PC-9 (cell line): ENCODE measurements around the gene ZNF491. TPM values are rescaled to one million over a fixed set of nuclear protein-coding genes. Genes with fewer than 3 reads are reported as not detected.

Source experiments
- BruUV-seq: library from RNA; stranded (reverse); fragments of 400-500 nt; replicated peaks from 2 replicates; lab custom pipeline; 2021; lab: Mats Ljungman, UMichigan
- CTCF ChIA-PET: fragments of 300-600 bp; sonication (Branson Sonifier 250); formaldehyde crosslinking; loops from one replicate; lab custom pipeline; 2022; ENCODE audit warnings: antibody characterized with exemption; lab: Charles Lee
- POLR2A ChIA-PET: fragments of 300-600 bp; sonication (Branson Sonifier 250); formaldehyde crosslinking; loops from one replicate; lab custom pipeline; 2022; ENCODE audit warnings: antibody characterized with exemption; ENCODE audit not compliant: unreplicated experiment; lab: Charles Lee
- DNase-seq, 2 experiments: peaks; one replicate each; pipeline versions ENCODE4 v3.0.0 to v3.0.0-alpha.2; 2015 to 2022; ENCODE audit warnings: mixed read lengths in 1 of 2
- H2AFZ ChIP-seq: fragments of 200-600 bp; sonication (generic); 2 replicates; pipeline ENCODE4 v1.8.1; 2017; ENCODE audit warnings: antibody characterized with exemption
- H3F3A ChIP-seq: fragments of 200-600 bp; sonication (generic); 2 replicates; pipeline ENCODE4 v1.8.1; 2017; ENCODE audit warnings: antibody characterized with exemption, mild to moderate bottlenecking, low read depth; ENCODE audit not compliant: insufficient read depth
- H3K27ac ChIP-seq: fragments of 200-600 bp; sonication (generic); 2 replicates; pipeline ENCODE4 v1.6.1; 2016; ENCODE audit warnings: mixed run types
- H3K27me3 ChIP-seq: fragments of 200-600 bp; sonication (generic); 2 replicates; pipeline ENCODE4 v1.6.1; 2016; ENCODE audit warnings: low read depth, mixed run types; ENCODE audit not compliant: insufficient read depth
- H3K36me3 ChIP-seq: fragments of 200-600 bp; sonication (generic); 2 replicates; pipeline ENCODE4 v1.6.1; 2016; ENCODE audit warnings: low read depth, mixed run types
- H3K4me1 ChIP-seq: fragments of 200-600 bp; sonication (generic); replicated peaks from 2 replicates; pipeline ENCODE4 v1.6.1; 2016; ENCODE audit warnings: mixed run types; ENCODE audit not compliant: insufficient read depth
- H3K4me2 ChIP-seq: fragments of 200-600 bp; sonication (generic); 2 replicates; pipeline ENCODE4 v1.6.1; 2017; ENCODE audit warnings: mixed run types
- H3K4me3 ChIP-seq: fragments of 200-600 bp; sonication (generic); 2 replicates; pipeline ENCODE4 v1.6.1; 2016; ENCODE audit warnings: mixed run types
- H3K79me2 ChIP-seq: fragments of 200-600 bp; sonication (generic); 2 replicates; pipeline ENCODE4 v1.6.1; 2017; ENCODE audit warnings: low read depth, mixed run types
- H3K9me2 ChIP-seq: fragments of 200-600 bp; sonication (generic); 2 replicates; pipeline ENCODE4 v1.8.1; 2017; ENCODE audit warnings: mild to moderate bottlenecking; ENCODE audit not compliant: insufficient read depth
- H3K9me3 ChIP-seq: fragments of 200-600 bp; sonication (generic); 2 replicates; pipeline ENCODE4 v1.8.1; 2016; ENCODE audit warnings: low read depth; ENCODE audit not compliant: insufficient read depth
- H4K20me1 ChIP-seq: fragments of 200-600 bp; sonication (generic); 2 replicates; pipeline ENCODE4 v1.8.1; 2017; ENCODE audit not compliant: insufficient read depth
- EZH2 ChIP-seq: fragments of 200-600 bp; sonication (generic); IDR thresholded peaks from 2 replicates; pipeline ENCODE4 v1.8.0; 2017; ENCODE audit warnings: antibody characterized with exemption, low read depth
- intact Hi-C: fragments of 100-400 bp; cut with micrococcal nuclease; formaldehyde crosslinking; loops from one replicate; pipeline ENCODE4 v1.10.0; 2022; ENCODE audit not compliant: unreplicated experiment
- total RNA-seq: library from RNA; stranded (reverse); gene quantifications from 2 replicates; pipeline ENCODE4 v1.2.3, GENCODE V29; 2021
- TF ChIP-seq, protein P1 (sequence below): fragments of 200-600 bp; sonication (generic); conservative IDR thresholded peaks from 2 replicates; pipeline ENCODE4 v1.6.1; 2017; ENCODE audit warnings: mixed run types, antibody characterized with exemption, mild to moderate bottlenecking, moderate library complexity

ZNF491 gene
- total RNA-seq, 1 experiment from 2014 or later = not detected

DNA sequence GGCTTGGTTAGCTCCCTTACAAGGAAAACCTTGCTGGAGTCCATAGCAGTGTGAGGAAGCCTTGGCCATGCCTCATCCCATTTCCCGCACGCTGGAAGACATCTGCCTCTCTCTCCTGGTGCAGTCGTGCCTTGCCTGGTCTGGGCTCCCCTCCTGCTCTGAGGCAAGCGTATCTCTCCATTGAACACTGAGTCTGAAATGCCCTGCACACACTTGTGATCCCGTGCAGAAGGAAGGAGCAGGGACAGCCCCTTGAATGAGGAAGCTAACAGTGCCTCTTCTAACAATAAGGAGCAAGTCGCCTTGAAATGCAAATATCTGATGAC is 15.3 kb downstream of the ZNF491 start:
- ChIA-PET POLR2A (interaction anchor here (0.6 kb wide), 1 partner anchor 1211 kb away, joined by 3 read pairs; no protein-coding TSS in a partner anchor), CTCF (interaction anchor here (0.6 to 1.0 kb wide), 3 partner anchors 16 to 482 kb away, joined by 5 to 7 read pairs (median 5); partner anchors contain the start of gene ZNF491)
- Histone ChIP-seq H3K9me3 (no peaks in the 10 kb centered on the region; the same call in 1 of the 2 replicates), H3K27me3 (no peaks in the 10 kb centered on the region), H3K4me2 (peak overlapping the region; percentile 94), H3K36me3 (peaks cover 5% of the 10 kb centered on the region; the same call in 1 of the 2 replicates), H2AFZ (peak overlapping the region; percentile 95), H3K4me1 (peaks cover 5% of the 10 kb centered on the region; the same call in 1 of the 2 replicates), H3K79me2 (peaks cover 8% of the 10 kb centered on the region; the same call in 1 of the 2 replicates), H3F3A (0 out of 2 replicates have a peak, but pooled peaks cover 6% of the 10 kb centered on the region), H3K9me2 (no peaks in the 10 kb centered on the region), H3K27ac (no peak overlapping the region), H3K4me3 (peak overlapping the region; percentile 78), H4K20me1 (no peaks in the 10 kb centered on the region)
- DNase-seq = no peak
- no TSS peak for BruUV-seq
- intact Hi-C loops = loop anchor here (1.0 kb wide), 1 partner anchor 328 kb away; no protein-coding TSS in a partner anchor
- TF ChIP-seq EZH2 = no peak
- TF ChIP-seq, protein P1, sequence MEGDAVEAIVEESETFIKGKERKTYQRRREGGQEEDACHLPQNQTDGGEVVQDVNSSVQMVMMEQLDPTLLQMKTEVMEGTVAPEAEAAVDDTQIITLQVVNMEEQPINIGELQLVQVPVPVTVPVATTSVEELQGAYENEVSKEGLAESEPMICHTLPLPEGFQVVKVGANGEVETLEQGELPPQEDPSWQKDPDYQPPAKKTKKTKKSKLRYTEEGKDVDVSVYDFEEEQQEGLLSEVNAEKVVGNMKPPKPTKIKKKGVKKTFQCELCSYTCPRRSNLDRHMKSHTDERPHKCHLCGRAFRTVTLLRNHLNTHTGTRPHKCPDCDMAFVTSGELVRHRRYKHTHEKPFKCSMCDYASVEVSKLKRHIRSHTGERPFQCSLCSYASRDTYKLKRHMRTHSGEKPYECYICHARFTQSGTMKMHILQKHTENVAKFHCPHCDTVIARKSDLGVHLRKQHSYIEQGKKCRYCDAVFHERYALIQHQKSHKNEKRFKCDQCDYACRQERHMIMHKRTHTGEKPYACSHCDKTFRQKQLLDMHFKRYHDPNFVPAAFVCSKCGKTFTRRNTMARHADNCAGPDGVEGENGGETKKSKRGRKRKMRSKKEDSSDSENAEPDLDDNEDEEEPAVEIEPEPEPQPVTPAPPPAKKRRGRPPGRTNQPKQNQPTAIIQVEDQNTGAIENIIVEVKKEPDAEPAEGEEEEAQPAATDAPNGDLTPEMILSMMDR = no peak

DNA sequence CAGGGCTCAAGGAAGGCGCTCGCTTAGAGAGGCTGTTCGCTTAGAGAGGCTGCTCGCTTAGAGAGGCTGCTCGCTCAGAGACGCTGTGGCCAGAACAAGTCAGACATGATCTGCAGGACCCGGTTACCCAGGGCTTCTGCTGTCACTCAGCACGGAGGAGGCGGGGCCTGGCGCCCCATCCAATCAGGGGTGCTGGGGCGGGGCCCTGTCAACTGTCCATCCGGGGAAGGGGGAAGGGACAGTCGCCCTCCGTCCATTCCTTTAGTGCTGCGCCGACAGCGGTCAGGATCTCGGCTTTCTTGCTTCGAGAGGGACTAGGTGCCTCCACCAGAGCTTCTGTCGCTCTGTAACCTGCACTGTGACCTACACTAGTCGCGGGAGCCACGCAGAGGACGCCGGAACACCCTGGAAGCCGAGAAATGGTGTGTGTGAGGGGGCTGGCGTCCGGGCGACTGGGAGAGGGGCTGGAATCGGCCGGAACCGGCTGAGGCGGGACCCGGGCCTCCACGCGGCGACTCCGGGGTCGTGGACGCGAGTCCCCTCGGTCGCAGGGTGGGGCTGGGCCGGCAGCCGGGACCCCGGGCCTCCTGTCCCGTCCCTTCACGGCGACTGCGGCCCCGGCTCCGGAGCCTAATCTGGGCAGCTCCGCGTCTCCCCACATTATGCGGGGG is 15.8 kb downstream of the ZNF491 start, which contains the start of gene ZNF440:
TSS of gene ZNF440 (plus strand) at position 245 of the 671 bp plus-strand sequence. CDS start at position 420, 175 bp downstream.
- H3K27ac ChIP-seq = peak within 1 kb of the TSS; percentile 40
- BruUV-seq = TSS peak; percentile 64
- H3K36me3 ChIP-seq = peaks cover 10% of the 10 kb centered on the region; the same call in 1 of the 2 replicates
- DNase-seq = peak; percentile 94 to 96
- intact Hi-C loops = loop anchor here (1.0 kb wide), 1 partner anchor 327 kb away; no protein-coding TSS in a partner anchor
- CTCF ChIA-PET = interaction anchor here (1.0 kb wide), 2 partner anchors 16 to 17 kb away, joined by 5 read pairs; partner anchors contain the start of gene ZNF491
- no peaks in the 10 kb centered on the region for H3K9me2 ChIP-seq
- H3K4me1 ChIP-seq = peaks cover 5% of the 10 kb centered on the region; the same call in 1 of the 2 replicates
- H4K20me1 ChIP-seq = no peaks in the 10 kb centered on the region
- H3K9me3 ChIP-seq = no peaks in the 10 kb centered on the region; the same call in 1 of the 2 replicates
- H3K79me2 ChIP-seq = peaks cover 8% of the 10 kb centered on the region; the same call in 1 of the 2 replicates
- peak within 1 kb of the TSS; percentile 94 for H3K4me2 ChIP-seq
- no peaks in the 10 kb centered on the region for H3K27me3 ChIP-seq
- TF ChIP-seq, protein P1 = no peak
- no peak for TF ChIP-seq EZH2
- H2AFZ ChIP-seq = peak within 1 kb of the TSS; percentile 95
- peak within 1 kb of the TSS; percentile 78 for H3K4me3 ChIP-seq
- H3F3A ChIP-seq = 0 out of 2 replicates have a peak, but pooled peaks cover 6% of the 10 kb centered on the region
- POLR2A ChIA-PET = no interaction called here

DNA sequence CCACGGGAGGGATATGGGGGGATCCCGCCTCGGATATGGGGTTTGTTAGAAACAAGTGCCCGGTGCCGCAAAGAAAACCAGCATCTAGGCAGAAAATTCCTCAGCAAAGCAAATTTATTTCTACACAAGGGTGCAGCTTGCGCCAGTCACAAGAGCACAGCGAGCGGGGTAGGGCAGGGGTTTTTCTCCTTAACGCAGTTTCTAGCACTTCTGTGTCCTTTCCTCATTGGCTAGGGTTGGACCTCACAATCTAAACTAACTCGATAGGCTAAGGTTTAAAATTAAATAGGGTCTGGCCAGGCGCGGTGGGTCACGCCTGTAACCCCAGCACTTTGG is 16.3 kb downstream of the ZNF491 start:
- H4K20me1 ChIP-seq = no peaks in the 10 kb centered on the region
- H3K27me3 ChIP-seq = no peaks in the 10 kb centered on the region
- H2AFZ ChIP-seq = peak overlapping the region; percentile 95
- peak in 1 of 2 experiments; percentile 6 for DNase-seq
- no TSS peak for BruUV-seq
- no peaks in the 10 kb centered on the region for H3K9me2 ChIP-seq
- H3K4me3 ChIP-seq = peak overlapping the region; percentile 78
- intact Hi-C loops = loop anchor here (1.0 kb wide), 1 partner anchor 327 kb away; no protein-coding TSS in a partner anchor
- CTCF ChIA-PET = interaction anchor here (1.0 kb wide), 1 partner anchor 17 kb away, joined by 5 read pairs; no protein-coding TSS in a partner anchor
- TF ChIP-seq, protein P1 = no peak
- TF ChIP-seq EZH2 = no peak
- peak overlapping the region; percentile 40 for H3K27ac ChIP-seq
- POLR2A ChIA-PET = no interaction called here
- no peaks in the 10 kb centered on the region; the same call in 1 of the 2 replicates for H3K9me3 ChIP-seq
- 0 out of 2 replicates have a peak, but pooled peaks cover 6% of the 10 kb centered on the region for H3F3A ChIP-seq
- H3K79me2 ChIP-seq = peaks cover 8% of the 10 kb centered on the region; the same call in 1 of the 2 replicates
- H3K4me2 ChIP-seq = peak overlapping the region; percentile 94
- peaks cover 15% of the 10 kb centered on the region for H3K36me3 ChIP-seq
- H3K4me1 ChIP-seq = peaks cover 5% of the 10 kb centered on the region; the same call in 1 of the 2 replicates
